Measurements from ENCODE around the gene RPGRIP1.
A peak's percentile ranks its signal among the peaks of the same experiment; 100 is the strongest.
"Not testable (repeated sequence)": the region's sequence is repeated elsewhere in the genome, so short reads cannot be mapped to it uniquely, and the experiment has no call there.

The RPGRIP1 gene

GRCh38 chr14:21279783-21280182 is at the start of gene RPGRIP1:
Gene RPGRIP1 (plus strand): TSS chr14:21280083. CDS start chr14:21287977, 7,894 bp downstream.
- no peak for DNase-seq (ENCODE audit: low spot score)

GRCh38 chr14:21231020-21231652 is 48.7 kb upstream of the RPGRIP1 start:
- DNase-seq (ENCODE audit: low spot score): no peak

GRCh38 chr14:21233457-21234076 is 46.3 kb upstream of the RPGRIP1 start:
- peak; percentile 38 for DNase-seq (ENCODE audit: low spot score)

GRCh38 chr14:21234112-21234511 is 45.8 kb upstream of the RPGRIP1 start:
- no peak for DNase-seq (ENCODE audit: low spot score)

GRCh38 chr14:21236948-21237797 is 42.7 kb upstream of the RPGRIP1 start:
- no peak for DNase-seq (ENCODE audit: low spot score)

GRCh38 chr14:21238823-21239518 is 40.9 kb upstream of the RPGRIP1 start:
- DNase-seq (ENCODE audit: low spot score): no peak

GRCh38 chr14:21240417-21240816 is 39.5 kb upstream of the RPGRIP1 start:
- no peak for DNase-seq (ENCODE audit: low spot score)

- DNase-seq (ENCODE audit: low spot score): peak; percentile 51
Measured at GRCh38 chr14:21241218-21241819, 38.6 kb upstream of the RPGRIP1 start.

GRCh38 chr14:21244544-21244943 is 35.3 kb upstream of the RPGRIP1 start:
- DNase-seq (ENCODE audit: low spot score): no peak

GRCh38 chr14:21245813-21246212 is 34.1 kb upstream of the RPGRIP1 start:
- no peak for DNase-seq (ENCODE audit: low spot score)

GRCh38 chr14:21248338-21248737 is 31.5 kb upstream of the RPGRIP1 start:
- DNase-seq (ENCODE audit: low spot score): no peak

GRCh38 chr14:21248739-21249411 is 31.0 kb upstream of the RPGRIP1 start:
- DNase-seq (ENCODE audit: low spot score): peak; percentile 34

GRCh38 chr14:21251215-21251614 is 28.7 kb upstream of the RPGRIP1 start:
- no peak for DNase-seq (ENCODE audit: low spot score)

GRCh38 chr14:21252149-21252548 is 27.7 kb upstream of the RPGRIP1 start:
- DNase-seq (ENCODE audit: low spot score): no peak

- no peak for DNase-seq (ENCODE audit: low spot score)
Measured at GRCh38 chr14:21255385-21256101, 24.3 kb upstream of the RPGRIP1 start.

GRCh38 chr14:21256102-21256447 is 23.8 kb upstream of the RPGRIP1 start:
- not testable (repeated sequence) for DNase-seq (ENCODE audit: low spot score)

GRCh38 chr14:21256539-21257393 is 23.1 kb upstream of the RPGRIP1 start:
- DNase-seq (ENCODE audit: low spot score): no peak

GRCh38 chr14:21257394-21257909 is 22.4 kb upstream of the RPGRIP1 start:
- no peak for DNase-seq (ENCODE audit: low spot score)
